AG20443 (cell line): ENCODE measurements around the gene NXF1.
"Not testable (repeated sequence)": the region's sequence is repeated elsewhere in the genome, so short reads cannot be mapped to it uniquely, and the experiment has no call there.

Source experiments
- DNase-seq: peaks from one replicate; pipeline ENCODE4 v3.0.0; 2012; ENCODE audit warnings: low spot score, mixed read lengths

NXF1 gene

DNA sequence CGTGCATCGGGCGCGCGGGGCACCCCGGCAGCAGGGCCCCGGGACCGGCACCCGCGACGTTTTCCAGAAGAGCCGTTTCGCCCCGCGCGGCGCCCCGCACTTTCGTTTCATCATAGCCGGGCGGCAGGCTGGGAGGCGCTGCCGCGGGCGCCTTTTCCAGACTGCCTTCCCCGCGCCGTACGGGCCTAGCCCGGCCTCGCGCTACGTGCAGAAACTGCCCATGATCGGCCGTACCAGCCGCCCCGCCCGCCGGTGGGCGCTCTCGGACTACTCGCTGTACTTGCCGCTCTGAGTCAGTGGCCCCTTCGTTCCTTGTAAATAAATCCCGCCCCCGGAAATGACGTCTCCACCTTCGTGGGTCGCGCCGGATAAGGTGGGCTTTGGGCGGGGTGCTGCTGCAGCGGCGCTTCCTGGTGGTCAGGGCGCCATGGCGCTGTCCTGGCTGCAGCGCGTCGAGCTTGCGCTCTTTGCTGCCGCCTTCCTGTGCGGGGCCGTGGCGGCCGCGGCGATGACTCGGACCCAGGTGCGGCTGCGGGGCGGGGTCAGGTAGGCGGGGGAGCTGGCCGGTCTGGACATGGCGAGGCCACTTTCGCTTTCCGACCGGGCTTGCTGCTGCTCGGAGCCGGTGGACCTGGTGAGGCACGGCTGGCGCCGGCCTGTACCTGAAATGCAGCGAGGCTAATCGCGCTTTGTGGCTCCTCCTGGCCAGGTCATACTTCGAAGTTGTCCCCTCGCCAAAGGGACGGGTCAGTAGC, 18.1 kb downstream of the NXF1 start, which contains the start of gene TMEM179B:
Gene TMEM179B (plus strand): TSS at position 398 of the 755 bp plus-strand sequence. CDS start 30 bp downstream, at position 428.
- DNase-seq = peak; percentile 95

DNA sequence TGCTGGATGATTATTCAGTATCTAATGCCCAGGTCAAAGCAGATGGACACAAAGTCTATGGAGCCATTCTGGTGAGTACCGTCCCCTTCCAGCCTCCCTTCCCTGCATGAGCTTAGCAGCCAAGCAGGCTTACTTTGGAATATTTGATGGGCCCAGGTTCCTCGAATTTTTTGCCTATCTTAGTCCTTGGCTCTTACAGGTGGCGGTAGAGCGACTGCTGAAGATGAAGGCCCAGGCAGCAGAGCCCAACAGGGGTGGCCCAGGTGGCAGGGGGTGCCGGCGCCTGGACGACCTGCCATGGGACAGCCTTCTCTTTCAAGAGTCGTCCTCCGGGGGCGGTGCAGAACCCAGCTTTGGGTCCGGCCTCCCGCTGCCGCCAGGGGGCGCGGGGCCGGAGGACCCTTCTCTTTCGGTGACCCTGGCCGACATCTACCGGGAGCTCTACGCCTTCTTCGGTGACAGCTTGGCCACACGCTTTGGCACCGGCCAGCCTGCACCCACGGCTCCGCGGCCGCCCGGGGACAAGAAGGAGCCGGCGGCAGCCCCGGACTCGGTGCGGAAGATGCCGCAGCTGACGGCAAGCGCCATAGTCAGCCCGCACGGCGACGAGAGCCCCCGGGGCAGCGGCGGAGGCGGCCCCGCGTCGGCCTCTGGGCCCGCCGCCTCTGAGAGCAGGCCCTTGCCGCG, 18.8 kb downstream of the NXF1 start:
- peak; percentile 92 for DNase-seq

DNA sequence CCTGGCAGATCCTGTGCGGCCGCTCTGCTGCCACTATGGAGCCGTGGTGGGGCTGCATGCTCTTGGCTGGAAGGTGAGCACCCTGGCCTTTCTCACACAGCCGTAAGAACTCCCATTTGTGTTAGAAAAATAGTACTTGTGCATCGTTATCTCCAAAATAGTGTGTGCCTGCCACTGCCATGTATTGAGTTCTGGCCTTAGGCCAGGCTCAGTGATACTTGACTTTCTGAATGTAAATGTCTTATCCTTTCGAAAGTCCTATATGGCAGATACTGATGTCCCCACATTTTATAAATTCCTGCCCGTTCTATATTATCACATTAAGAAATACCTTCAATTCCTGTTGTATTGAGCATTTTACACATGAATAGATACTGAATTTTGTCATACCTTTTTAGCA, 22.5 kb downstream of the NXF1 start:
- DNase-seq = no peak

DNA sequence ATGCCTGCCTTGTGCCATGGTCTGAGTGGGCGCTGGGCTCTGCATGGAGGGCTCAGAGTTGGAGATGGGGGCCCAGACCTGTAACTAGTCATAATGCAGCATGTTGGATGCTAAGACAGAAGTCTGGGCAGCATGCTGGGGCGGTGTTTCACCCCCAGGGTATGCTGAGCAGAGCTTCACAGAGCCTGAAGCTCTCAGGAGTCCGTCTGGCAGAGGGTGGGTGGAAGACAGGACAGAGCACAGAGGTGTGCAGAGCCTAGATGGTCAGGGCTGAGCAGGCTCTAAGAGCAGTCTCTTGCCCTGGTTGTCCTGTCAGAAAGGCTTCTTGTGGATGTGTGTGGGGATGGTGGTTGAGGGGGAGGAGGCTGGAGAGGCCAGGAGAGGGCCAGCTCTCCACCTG, 26.8 kb downstream of the NXF1 start:
- DNase-seq = no peak

DNA sequence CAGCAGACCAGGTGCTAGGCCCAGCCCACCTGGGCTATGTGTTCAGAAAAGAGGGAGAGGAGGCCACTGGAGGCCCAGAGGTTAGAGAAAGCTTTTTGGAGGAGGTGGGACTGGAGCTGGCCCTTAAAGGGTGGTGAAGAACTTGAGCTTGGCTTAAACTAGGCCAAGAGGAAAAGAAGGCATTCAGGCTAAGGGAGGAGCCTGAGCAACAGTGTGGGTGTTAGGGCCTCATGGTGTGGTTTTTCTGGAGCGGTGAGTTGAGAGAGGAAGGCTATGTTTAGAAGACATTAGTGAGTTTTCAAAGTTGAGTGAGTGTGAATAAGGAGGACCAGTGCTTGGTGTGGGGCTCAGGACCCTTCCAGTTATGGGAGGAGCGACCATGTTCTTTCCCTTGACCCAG, 27.9 kb downstream of the NXF1 start:
- DNase-seq = no peak

DNA sequence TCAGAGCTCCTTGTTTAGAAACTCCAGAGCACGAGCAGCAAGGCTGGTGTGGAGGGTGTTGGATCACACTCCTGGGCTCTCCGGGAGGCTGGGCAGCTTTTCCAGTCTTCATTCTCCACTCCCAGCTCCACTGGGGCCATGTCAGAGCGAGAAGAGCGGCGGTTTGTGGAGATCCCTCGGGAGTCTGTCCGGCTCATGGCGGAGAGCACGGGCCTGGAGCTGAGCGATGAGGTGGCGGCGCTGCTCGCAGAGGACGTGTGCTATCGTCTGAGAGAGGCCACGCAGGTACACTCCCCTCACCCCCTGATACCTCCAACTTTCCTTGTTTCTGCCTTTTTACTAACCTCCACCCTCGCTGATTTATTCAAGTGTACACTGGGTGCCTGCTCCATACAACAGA, 29.6 kb downstream of the NXF1 start:
- no peak for DNase-seq

DNA sequence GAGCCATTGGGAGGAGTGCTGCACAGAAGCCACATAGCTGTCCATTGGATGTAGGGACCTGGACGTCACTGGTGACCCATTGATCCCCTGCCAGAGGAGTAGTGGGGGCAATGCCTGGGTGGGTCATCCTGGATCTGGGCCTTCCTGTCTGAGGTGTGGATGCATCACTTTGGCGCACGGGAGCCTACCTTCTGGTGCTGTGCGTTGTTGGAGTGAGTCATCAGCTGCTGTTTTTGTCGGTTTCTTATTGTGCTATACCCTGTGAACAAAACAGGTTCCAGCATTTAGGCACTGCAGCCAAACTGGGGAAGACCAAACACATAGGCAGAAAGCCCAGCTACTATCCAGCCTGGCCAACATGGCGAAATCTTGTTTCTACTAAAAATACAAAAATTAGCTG, 30.8 kb downstream of the NXF1 start:
- DNase-seq = no peak

DNA sequence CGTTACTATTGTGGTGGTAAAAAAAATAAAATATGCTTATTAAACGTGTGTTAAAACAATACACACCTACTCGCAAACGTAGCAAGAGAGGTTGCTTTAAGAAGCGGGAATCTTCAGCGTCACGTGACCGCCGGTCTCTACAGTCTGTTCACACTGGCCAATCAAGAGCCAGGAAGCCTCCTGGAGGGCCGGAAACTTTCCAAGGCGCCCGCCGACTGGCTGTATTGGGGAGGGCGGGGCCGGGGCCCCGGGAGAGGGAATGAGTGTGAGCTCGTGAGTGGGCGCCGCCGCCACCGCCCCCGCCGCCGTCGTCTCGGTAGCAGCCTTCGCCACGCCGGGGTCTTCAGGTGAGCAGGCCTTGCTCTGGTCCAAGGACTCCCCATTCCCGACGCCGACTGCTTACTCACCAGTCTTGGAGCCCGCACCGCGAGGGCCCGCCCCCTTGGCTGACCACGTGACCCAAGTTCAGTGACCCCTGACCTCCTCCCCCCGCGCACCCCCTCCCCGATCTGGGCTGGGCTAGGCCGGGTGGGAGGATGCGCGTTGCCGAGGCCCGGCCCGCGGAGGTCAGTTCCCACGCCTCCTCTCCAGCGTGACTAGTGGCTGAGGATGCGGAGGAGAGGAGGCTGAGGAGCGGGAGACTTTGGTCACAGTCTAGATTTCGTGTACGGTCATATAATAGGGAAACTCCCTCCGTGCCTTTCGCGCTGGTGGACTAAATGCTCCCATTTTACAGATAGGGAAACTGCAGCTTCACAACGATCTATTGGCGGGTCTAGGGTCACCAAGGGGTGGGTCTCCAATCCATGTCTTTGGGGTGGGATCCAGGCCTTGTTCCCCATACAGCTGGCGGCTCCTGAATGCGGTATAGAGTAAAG, 33.9 kb downstream of the NXF1 start, which contains the start of gene TAF6L:
Gene TAF6L (plus strand): TSS at position 253 of the 878 bp plus-strand sequence. CDS start 4,388 bp downstream, outside the sequence.
- DNase-seq = peak; percentile 96

DNA sequence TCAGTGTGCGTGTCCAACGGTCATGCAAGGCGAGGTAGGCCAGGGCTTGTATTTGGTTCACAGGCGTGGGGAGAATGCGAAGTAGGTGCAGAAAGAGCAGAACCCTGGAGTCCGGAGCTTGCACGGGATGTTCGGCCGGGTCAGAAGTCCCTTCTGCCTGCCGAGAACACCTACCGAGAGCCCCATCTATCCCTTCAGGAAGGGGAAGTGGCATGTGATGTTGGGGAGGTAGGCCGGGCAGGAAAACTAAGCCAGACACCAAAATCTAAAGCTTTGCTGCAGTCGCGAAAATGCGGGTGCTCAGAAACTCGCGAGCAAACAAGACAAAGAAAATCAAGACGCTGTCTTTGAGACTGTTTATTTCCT, 34.5 kb downstream of the NXF1 start:
- peak; percentile 35 for DNase-seq

DNA sequence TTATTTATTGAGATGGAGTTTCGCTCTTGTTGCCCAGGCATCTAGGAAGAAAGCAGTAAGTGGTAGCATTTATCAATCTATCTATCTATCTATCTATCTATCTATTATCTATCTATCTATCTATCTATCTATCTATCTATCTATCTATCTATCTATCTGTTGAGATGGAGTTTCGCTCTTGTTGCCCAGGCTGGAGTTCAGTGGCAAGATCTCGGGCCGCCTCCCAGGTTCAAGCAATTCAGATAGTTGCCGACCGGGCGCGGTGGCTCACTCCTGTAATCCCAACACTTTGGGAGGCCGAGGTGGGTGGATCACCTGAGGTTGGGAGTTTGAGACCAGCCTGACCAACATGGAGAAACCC, 44.4 kb downstream of the NXF1 start:
- DNase-seq = not testable (repeated sequence)

DNA sequence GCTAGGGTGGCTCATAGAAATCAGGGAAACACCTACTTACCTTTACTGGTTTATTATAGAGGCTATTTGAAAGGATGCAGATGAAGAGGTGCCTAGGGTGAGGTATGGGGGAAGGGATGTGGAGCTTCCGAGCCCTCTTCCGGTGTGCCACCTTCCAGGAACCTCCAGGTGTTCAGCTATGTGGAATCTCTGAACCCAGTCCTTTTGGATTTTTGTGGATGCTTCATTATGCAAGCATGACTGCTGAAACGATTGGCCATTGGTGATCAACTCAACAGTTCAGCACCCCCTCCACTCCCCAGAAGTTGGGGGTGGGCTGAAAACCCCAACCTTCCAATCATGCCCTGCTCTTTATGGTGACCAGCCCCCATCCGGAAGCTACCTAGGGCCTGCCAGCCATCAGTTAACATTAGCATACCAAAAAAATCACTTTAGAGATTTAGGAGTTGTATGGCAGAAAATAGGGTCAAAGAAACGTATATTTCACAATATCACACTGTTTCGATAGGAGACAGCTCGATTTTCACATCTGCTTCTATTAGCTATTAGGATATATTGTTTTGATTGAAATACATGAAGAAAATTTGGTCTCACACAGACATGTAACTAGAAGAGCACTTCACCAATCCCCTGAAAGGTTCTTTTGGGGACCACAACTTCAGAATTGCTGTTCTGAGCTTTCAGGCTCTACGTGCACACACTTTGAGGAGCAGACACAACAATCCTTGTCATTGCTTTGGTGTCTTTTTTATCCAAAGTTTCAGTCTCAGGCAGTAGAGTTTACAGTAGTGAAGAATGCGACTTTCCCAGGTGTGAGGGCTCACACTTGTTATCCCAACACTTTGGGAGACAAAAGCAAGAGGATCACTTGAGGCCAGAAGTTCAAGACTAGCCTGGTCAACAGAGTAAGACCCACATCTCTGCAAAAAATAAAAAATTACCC, 47.1 kb downstream of the NXF1 start:
- DNase-seq = no peak

DNA sequence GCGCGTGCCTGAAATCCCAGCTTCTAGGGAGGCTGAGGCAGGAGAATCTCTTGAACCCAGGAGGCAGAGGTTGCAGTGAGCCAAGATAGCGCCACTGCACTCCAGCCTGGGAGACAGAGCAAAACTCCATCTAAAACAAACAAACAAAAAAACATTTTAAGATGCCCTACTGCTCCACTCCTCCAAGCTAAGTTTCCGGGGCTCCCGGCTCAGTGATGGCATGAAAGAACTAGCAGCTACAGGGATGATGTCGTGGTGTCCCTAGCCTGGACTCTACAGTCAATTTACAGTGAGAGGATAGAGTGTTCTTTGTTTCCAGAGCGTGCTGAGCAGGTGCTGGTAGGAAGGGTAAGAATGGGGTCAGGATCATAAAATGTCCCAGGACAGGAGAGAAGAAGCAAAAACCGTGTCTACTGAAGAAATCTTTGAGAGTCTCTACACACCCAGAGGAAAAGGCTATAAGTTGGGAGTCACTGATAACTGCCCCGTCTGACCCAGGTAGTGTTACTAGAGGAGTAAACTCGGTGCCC, 50.1 kb downstream of the NXF1 start:
- no peak for DNase-seq

DNA sequence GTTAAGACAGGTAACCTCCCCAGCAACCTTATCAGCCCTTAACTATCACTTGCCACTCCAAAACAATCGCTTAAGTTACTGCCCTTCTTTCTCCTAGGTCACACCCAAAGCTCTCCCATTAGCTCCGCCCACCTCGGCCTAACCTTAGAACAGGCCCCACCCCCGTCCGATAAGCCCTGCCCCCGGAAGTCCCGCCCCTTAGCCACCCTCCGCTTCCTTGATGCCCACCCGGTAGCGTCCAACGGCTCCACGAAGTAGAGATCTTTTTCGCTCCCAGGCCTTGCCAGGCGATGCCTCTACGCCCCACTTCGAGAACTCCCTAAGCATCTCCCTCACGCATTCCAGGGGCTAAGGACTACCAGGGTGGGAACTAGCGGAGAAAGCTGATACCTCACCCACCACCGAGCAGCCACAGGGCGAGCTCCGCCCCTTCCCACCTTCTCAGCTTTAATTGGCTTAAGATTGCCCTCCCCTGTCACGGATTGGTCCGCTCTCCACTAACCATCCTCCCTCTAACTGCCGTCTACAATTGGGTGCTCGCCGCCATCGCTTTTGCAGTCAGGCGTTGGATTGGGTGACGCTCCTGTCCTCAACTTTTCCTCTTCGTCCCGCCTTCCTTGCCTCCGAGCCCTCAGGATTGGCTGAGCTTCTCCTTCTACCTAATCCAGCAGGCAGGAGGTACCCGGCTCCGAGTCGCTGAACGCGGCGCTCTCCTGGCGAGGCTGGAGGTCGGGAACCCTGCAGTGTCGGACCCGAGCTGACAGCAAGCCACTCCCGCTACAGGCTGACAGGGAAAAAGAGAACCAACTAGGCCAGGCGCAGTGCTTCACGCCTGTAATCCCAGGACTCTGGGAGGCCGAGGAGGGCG, 51.3 kb downstream of the NXF1 start, which contains the start of gene ZBTB3:
Gene ZBTB3 (minus strand): TSS at position 425 of the 868 bp plus-strand sequence. CDS start 496 bp downstream, outside the sequence.
- DNase-seq = peak; percentile 96

DNA sequence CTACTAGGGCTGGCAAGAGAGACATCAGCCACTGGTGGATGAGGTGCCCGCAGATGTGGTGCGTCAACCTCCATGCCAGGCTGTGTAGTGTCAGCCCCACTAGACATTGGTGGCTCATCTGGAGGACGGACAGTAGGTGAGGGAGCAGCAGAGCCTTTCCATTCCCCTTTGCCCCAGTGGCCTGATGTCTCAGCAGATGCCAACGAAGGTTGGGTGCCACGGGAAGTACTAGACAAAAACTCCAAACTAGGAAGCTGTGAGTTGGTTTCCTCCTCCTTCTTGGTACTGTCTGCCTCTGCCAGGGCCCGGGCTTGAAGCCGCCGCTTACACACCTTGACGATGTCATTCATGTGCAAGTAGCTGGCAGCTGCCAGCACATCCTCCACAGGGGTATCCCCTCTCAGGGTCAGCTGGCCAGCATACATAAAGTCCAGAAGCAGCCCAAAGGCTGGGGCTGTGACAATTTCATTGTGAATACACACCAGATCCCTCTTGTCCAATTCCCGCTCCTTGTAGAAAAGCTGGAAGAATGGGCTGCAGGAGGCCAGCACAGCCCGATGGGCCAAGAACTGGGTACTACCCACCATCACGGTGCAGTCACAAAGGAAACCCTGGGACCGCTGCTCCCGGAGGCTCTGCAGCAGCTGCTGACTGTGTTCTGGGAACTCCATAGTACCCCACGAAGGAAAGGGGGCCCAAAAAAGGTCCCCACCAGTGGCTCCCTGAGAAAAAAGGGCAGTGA, 52.1 kb downstream of the NXF1 start:
- no peak for DNase-seq

DNA sequence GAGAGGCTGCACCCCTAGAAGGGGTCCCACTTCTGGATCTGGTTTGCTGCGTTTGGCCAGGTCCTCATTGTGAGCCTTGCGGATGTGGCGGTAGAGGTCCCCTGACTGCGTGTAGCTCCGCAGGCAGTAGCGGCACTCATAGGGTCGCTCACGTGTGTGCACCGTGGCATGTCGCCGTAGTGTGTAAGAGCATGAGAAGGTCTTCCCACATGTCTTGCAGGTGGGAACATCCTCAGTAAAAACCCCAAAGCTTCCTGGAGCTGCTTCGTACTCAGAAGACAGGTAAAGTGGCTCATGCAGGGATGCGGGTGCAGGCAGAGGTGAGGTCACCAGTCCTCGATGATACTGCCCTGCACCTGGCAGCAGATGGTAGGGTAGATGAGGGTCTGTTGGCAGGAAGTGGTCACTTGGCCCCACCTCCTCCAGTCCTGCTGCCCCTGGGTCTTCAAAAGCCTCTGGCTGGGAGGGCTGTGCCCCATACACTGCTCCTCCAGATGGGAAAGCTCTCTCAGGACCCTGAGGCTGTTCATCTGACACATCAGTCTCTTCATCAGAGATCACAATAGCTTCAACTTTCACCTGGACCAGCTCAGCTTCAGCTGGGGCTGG, 53.0 kb downstream of the NXF1 start:
- DNase-seq = no peak

DNA sequence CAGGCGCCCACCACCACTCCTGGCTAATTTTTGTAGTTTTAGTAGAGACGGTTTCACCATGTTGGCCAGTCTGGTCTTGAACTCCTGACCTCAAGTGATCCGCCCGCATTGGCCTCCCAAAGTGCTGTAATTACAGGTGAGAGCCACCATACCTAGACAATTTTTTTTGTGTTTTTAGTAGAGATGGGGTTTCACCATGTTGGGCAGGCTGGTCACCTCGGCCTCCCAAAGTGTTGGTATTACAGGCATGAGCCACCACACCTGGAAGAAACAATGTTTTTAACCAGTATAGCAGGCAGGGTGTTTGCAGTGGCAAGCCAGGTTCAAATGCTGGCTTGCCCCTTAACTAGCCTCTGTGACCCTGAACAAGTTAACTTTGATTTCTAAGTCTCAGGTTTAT, 55.3 kb downstream of the NXF1 start:
- DNase-seq = not testable (repeated sequence)

DNA sequence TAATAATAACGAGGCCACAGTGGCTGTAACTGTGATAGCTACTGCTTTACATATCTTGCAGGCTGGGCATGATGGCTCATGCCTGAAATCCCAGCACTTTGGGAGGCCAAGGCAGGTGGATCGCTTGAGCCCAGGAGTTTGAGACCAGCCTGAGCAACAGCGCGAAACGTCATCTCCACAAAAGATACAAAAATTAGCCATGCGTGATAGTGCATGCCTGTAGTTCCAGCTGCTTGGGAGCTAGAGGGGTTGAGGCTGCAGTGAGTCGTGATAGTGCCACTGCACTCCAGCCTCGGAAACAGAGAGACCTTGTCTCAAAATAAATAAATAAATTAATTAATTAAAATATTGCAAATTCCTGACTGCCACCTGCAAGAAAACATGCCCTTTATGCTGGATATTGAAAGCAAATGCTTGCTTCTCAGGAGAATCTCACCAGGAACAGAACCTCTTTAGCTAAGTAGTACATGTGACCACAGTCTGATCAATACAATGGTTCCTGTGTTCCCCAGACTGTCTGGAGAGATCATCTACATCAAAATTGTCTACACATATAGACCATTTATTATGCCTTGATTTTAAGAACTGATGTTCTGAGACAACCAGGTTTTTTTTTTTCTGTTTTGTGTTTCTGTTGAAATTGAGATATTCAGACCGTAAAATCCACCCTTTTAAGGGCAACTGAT, 57.6 kb downstream of the NXF1 start:
- no peak for DNase-seq
